CD4-positive, alpha-beta memory T cell (primary cell): ENCODE data around the gene PET100. TPM values are rescaled to one million over a fixed set of nuclear protein-coding genes. Genes with fewer than 3 reads are reported as not detected.

Experiments used
- CTCF ChIA-PET: fragments of 350-600 bp; sonication (Branson Sonifier 250); formaldehyde crosslinking; loops from one replicate; lab custom pipeline; 2021; ENCODE audit warnings: inconsistent platforms; ENCODE audit not compliant: partially characterized antibody; lab: Charles Lee
- POLR2A ChIA-PET: fragments of 350-600 bp; sonication (Branson Sonifier 250); formaldehyde crosslinking; loops from one replicate; lab custom pipeline; 2021; ENCODE audit not compliant: partially characterized antibody; lab: Charles Lee
- DNase-seq, 5 donors: peaks; one replicate each; pipeline versions ENCODE4 v3.0.0 to v3.0.0-alpha.2; 2020 to 2022; ENCODE audit warnings: mixed read lengths in 1 of 5
- H3K27ac ChIP-seq: one replicate; pipeline ENCODE4 v1.7.0; 2013; ENCODE audit warnings: low read depth, low read length
- H3K27me3 ChIP-seq: 2 replicates; pipeline ENCODE4 v1.7.0; 2013; ENCODE audit warnings: mild to moderate bottlenecking, low read length, moderate library complexity; ENCODE audit not compliant: insufficient read depth
- H3K36me3 ChIP-seq: 2 replicates; pipeline ENCODE4 v1.7.0; 2013; ENCODE audit warnings: mild to moderate bottlenecking, low read length, moderate library complexity; ENCODE audit not compliant: insufficient read depth
- H3K4me1 ChIP-seq: 2 replicates; pipeline ENCODE4 v1.7.0; 2013; ENCODE audit warnings: mild to moderate bottlenecking, low read length, moderate library complexity; ENCODE audit not compliant: insufficient read depth
- H3K4me3 ChIP-seq, 2 donors: one replicate each; pipeline ENCODE4 v1.7.0; 2013; ENCODE audit warnings: low read length in 2 of 2, mild to moderate bottlenecking in 1 of 2
- H3K9me3 ChIP-seq, 2 donors: one replicate each; pipeline ENCODE4 v1.7.0; 2013; ENCODE audit warnings: low read length in 2 of 2, control low read depth in 1 of 2; ENCODE audit not compliant: control insufficient read depth in 1 of 2
- H3K27ac Mint-ChIP-seq, 7 donors: one replicate each; pipeline ENCODE4 v1.8.0; 2020 to 2021; ENCODE audit warnings: mixed read lengths in 7 of 7, mild to moderate bottlenecking in 6 of 7, inconsistent platforms in 3 of 7, moderate library complexity in 3 of 7
- H3K27me3 Mint-ChIP-seq, 2 donors: one replicate each; pipeline ENCODE4 v1.8.0; 2020 to 2021; ENCODE audit warnings: mixed read lengths in 2 of 2
- H3K36me3 Mint-ChIP-seq, 2 donors: one replicate each; pipeline ENCODE4 v1.8.0; 2020 to 2021; ENCODE audit warnings: mixed read lengths in 2 of 2, inconsistent platforms in 1 of 2, mild to moderate bottlenecking in 1 of 2
- H3K4me1 Mint-ChIP-seq, 4 donors: one replicate each; pipeline ENCODE4 v1.8.0; 2020 to 2021; ENCODE audit warnings: mixed read lengths in 4 of 4, mild to moderate bottlenecking in 1 of 4
- H3K4me3 Mint-ChIP-seq, 8 donors: one replicate each; pipeline ENCODE4 v1.8.0; 2020 to 2021; ENCODE audit warnings: mixed read lengths in 8 of 8, mild to moderate bottlenecking in 7 of 8, moderate library complexity in 6 of 8, inconsistent platforms in 3 of 8
- H3K9me3 Mint-ChIP-seq, 8 donors: one replicate each; pipeline ENCODE4 v1.8.0; 2020 to 2021; ENCODE audit warnings: mixed read lengths in 8 of 8, mild to moderate bottlenecking in 5 of 8, inconsistent platforms in 3 of 8, moderate library complexity in 1 of 8
- intact Hi-C: fragments of 100-400 bp; cut with micrococcal nuclease; formaldehyde crosslinking; loops from one replicate; pipeline ENCODE4 v1.15.1; 2023
- polyA plus RNA-seq, 2 donors: library from polyadenylated mRNA; unstranded; fragments of 300-500 nt; fragmentation: Illumina TruSeq; gene quantifications; one replicate each; pipeline ENCODE4 v1.2.3, GENCODE V29; 2021
- total RNA-seq, 2 experiments: library from RNA; stranded (reverse); gene quantifications; one replicate each; pipeline ENCODE4 v1.2.3, GENCODE V29; 2021

The PET100 gene
- total and polyA plus RNA-seq, 4 experiments from 2014 or later = 120 to 279 (median 135) TPM

GRCh38 chr19:7619671-7620441 lies 9.7 kb upstream of the PET100 start:
- no peak for DNase-seq
- no peaks in the 10 kb centered on the region for H3K27me3 ChIP-seq
- Mint-ChIP-seq H3K4me1 (peaks cover 0 to 4% (median 2%) of the 10 kb centered on the region in 4 donors), H3K9me3 (peaks cover 0 to 6% (median 0%) of the 10 kb centered on the region in 8 donors), H3K36me3 (peaks cover 30 to 47% of the 10 kb centered on the region in 2 donors), H3K27ac (peak overlapping the region in 1 of 7 donors; percentile 12), H3K4me3 (no peak overlapping the region), H3K27me3 (no peaks in the 10 kb centered on the region)
- ChIA-PET CTCF (no interaction called here), POLR2A (interaction anchor here (0.6 to 2.7 kb wide), 2 partner anchors 10 to 425 kb away, joined by 3 to 8 read pairs; partner anchors contain the start of genes PET100 and XAB2)
- H3K4me3 ChIP-seq = no peak overlapping the region
- H3K36me3 ChIP-seq = peaks cover 31% of the 10 kb centered on the region
- H3K9me3 ChIP-seq = no peaks in the 10 kb centered on the region
- intact Hi-C loops = no loop called here
- no peaks in the 10 kb centered on the region for H3K4me1 ChIP-seq
- no peak overlapping the region for H3K27ac ChIP-seq

GRCh38 chr19:7620442-7621412 lies 8.9 kb upstream of the PET100 start:
- Histone ChIP-seq H3K9me3 (no peaks in the 10 kb centered on the region), H3K27me3 (no peaks in the 10 kb centered on the region), H3K27ac (no peak overlapping the region), H3K4me1 (no peaks in the 10 kb centered on the region), H3K4me3 (no peak overlapping the region), H3K36me3 (peaks cover 37% of the 10 kb centered on the region)
- ChIA-PET POLR2A (interaction anchor here (0.6 to 2.7 kb wide), 2 partner anchors 9 to 426 kb away, joined by 3 to 8 read pairs; partner anchors contain the start of genes PET100 and XAB2), CTCF (no interaction called here)
- peak in 1 of 5 donors; percentile 35 for DNase-seq
- H3K4me3 Mint-ChIP-seq = no peak overlapping the region
- H3K27me3 Mint-ChIP-seq = no peaks in the 10 kb centered on the region
- peaks cover 0 to 4% (median 2%) of the 10 kb centered on the region in 4 donors for H3K4me1 Mint-ChIP-seq
- H3K36me3 Mint-ChIP-seq = peaks cover 30 to 47% of the 10 kb centered on the region in 2 donors
- H3K27ac Mint-ChIP-seq = no peak overlapping the region
- intact Hi-C loops = no loop called here
- H3K9me3 Mint-ChIP-seq = peaks cover 0 to 6% (median 0%) of the 10 kb centered on the region in 8 donors

- H3K27ac ChIP-seq = no peak overlapping the region
- H3K36me3 Mint-ChIP-seq = peaks cover 28 to 48% of the 10 kb centered on the region in 2 donors
- H3K4me1 Mint-ChIP-seq = peaks cover 6 to 10% (median 9%) of the 10 kb centered on the region in 4 donors
- peaks cover 51% of the 10 kb centered on the region for H3K36me3 ChIP-seq
- H3K27me3 Mint-ChIP-seq = no peaks in the 10 kb centered on the region
- H3K27me3 ChIP-seq = no peaks in the 10 kb centered on the region
- no peaks in the 10 kb centered on the region for H3K9me3 ChIP-seq
- peak in 1 of 5 donors; percentile 31 for DNase-seq
- H3K27ac Mint-ChIP-seq = peak overlapping the region in 2 of 7 donors; percentile 21 to 38
- intact Hi-C loops = no loop called here
- H3K9me3 Mint-ChIP-seq = peaks cover 0 to 8% (median 0%) of the 10 kb centered on the region in 8 donors
- ChIA-PET POLR2A (interaction anchor here (1.6 kb wide), 1 partner anchor 10 kb away, joined by 4 read pairs; the partner anchor contains the start of gene PCP2), CTCF (no interaction called here)
- H3K4me3 ChIP-seq = no peak overlapping the region
- peaks cover 10% of the 10 kb centered on the region for H3K4me1 ChIP-seq
- no peak overlapping the region for H3K4me3 Mint-ChIP-seq
Measured at GRCh38 chr19:7622933-7623685, 6.5 kb upstream of the PET100 start.

- peak in 1 of 5 donors; percentile 33 for DNase-seq
- Histone ChIP-seq H3K27me3 (no peaks in the 10 kb centered on the region), H3K27ac (no peak overlapping the region), H3K4me3 (no peak overlapping the region), H3K9me3 (no peaks in the 10 kb centered on the region), H3K36me3 (peaks cover 51% of the 10 kb centered on the region), H3K4me1 (peaks cover 19% of the 10 kb centered on the region)
- intact Hi-C loops = no loop called here
- Mint-ChIP-seq H3K4me3 (no peak overlapping the region), H3K27me3 (no peaks in the 10 kb centered on the region), H3K9me3 (peaks cover 0 to 6% (median 0%) of the 10 kb centered on the region in 8 donors), H3K36me3 (peaks cover 20 to 45% of the 10 kb centered on the region in 2 donors), H3K27ac (peak overlapping the region in 1 of 7 donors; percentile 46), H3K4me1 (peaks cover 6 to 19% (median 17%) of the 10 kb centered on the region in 4 donors)
- POLR2A ChIA-PET = interaction anchor here (0.6 to 1.6 kb wide), 3 partner anchors 9 to 101 kb away, joined by 3 to 4 read pairs (median 3); partner anchors contain the start of genes MCOLN1 and PCP2
- CTCF ChIA-PET = no interaction called here
Measured at GRCh38 chr19:7623725-7624603, 5.6 kb upstream of the PET100 start.

- H3K27me3 Mint-ChIP-seq = no peaks in the 10 kb centered on the region
- H3K27ac Mint-ChIP-seq = peak overlapping the region in 1 of 7 donors; percentile 55
- no peak overlapping the region for H3K27ac ChIP-seq
- peaks cover 51% of the 10 kb centered on the region for H3K36me3 ChIP-seq
- H3K36me3 Mint-ChIP-seq = peaks cover 20 to 51% of the 10 kb centered on the region in 2 donors
- H3K27me3 ChIP-seq = no peaks in the 10 kb centered on the region
- peaks cover 0 to 6% (median 0%) of the 10 kb centered on the region in 8 donors for H3K9me3 Mint-ChIP-seq
- CTCF ChIA-PET = no interaction called here
- intact Hi-C loops = loop anchor here (5.0 kb wide), 1 partner anchor 297 kb away; the partner anchor contains the start of gene SNAPC2
- H3K9me3 ChIP-seq = no peaks in the 10 kb centered on the region
- no peak overlapping the region for H3K4me3 Mint-ChIP-seq
- H3K4me3 ChIP-seq = no peak overlapping the region
- POLR2A ChIA-PET = interaction anchor here (0.6 to 1.6 kb wide), 2 partner anchors 8 to 102 kb away, joined by 3 to 4 read pairs; partner anchors contain the start of genes MCOLN1 and PCP2
- DNase-seq = no peak
- peaks cover 19% of the 10 kb centered on the region for H3K4me1 ChIP-seq
- peaks cover 13 to 27% (median 23%) of the 10 kb centered on the region in 4 donors for H3K4me1 Mint-ChIP-seq
Measured at GRCh38 chr19:7624810-7625209, 4.8 kb upstream of the PET100 start.
